ENCODE results near the gene CD164L2.

CD164L2 gene

GRCh38 chr1:27348861-27349783, 34.0 kb downstream of the CD164L2 start:
- Histone ChIP-seq H3K36me3 (ENCODE audit: insufficient read depth, low read length) (no peaks in the 10 kb centered on the region), H3K9me3 (ENCODE audit: low read length) (no peaks in the 10 kb centered on the region), H3K4me1 (ENCODE audit: insufficient read depth, low read length) (no peaks in the 10 kb centered on the region), H2AFZ (ENCODE audit: low read depth, low read length) (no peak overlapping the region), H3K27me3 (ENCODE audit: insufficient read depth, low read length) (no peaks in the 10 kb centered on the region), H3K4me3 (ENCODE audit: low read length) (peak overlapping the region; percentile 31)

GRCh38 chr1:27346991-27347624, 36.0 kb downstream of the CD164L2 start:
- no peaks in the 10 kb centered on the region for H3K27me3 ChIP-seq (ENCODE audit: insufficient read depth, low read length)
- peaks cover 12% of the 10 kb centered on the region for H3K4me1 ChIP-seq (ENCODE audit: insufficient read depth, low read length)
- no peaks in the 10 kb centered on the region for H3K36me3 ChIP-seq (ENCODE audit: insufficient read depth, low read length)
- no peaks in the 10 kb centered on the region for H3K9me3 ChIP-seq (ENCODE audit: low read length)
- no peak overlapping the region for H2AFZ ChIP-seq (ENCODE audit: low read depth, low read length)
- H3K4me3 ChIP-seq (ENCODE audit: low read length): no peak overlapping the region

- Histone ChIP-seq H2AFZ (ENCODE audit: low read depth, low read length) (no peak overlapping the region), H3K9me3 (ENCODE audit: low read length) (no peaks in the 10 kb centered on the region), H3K4me3 (ENCODE audit: low read length) (no peak overlapping the region), H3K4me1 (ENCODE audit: insufficient read depth, low read length) (peaks cover 20% of the 10 kb centered on the region), H3K36me3 (ENCODE audit: insufficient read depth, low read length) (no peaks in the 10 kb centered on the region), H3K27me3 (ENCODE audit: insufficient read depth, low read length) (no peaks in the 10 kb centered on the region)
Observed at GRCh38 chr1:27346357-27346756, 36.8 kb downstream of the CD164L2 start.

GRCh38 chr1:27345272-27345671, 37.9 kb downstream of the CD164L2 start:
- no peaks in the 10 kb centered on the region for H3K36me3 ChIP-seq (ENCODE audit: insufficient read depth, low read length)
- H3K9me3 ChIP-seq (ENCODE audit: low read length): no peaks in the 10 kb centered on the region
- no peaks in the 10 kb centered on the region for H3K27me3 ChIP-seq (ENCODE audit: insufficient read depth, low read length)
- H3K4me3 ChIP-seq (ENCODE audit: low read length): no peak overlapping the region
- peaks cover 20% of the 10 kb centered on the region for H3K4me1 ChIP-seq (ENCODE audit: insufficient read depth, low read length)
- H2AFZ ChIP-seq (ENCODE audit: low read depth, low read length): no peak overlapping the region

- H2AFZ ChIP-seq (ENCODE audit: low read depth, low read length): no peak overlapping the region
- H3K4me3 ChIP-seq (ENCODE audit: low read length): no peak overlapping the region
- no peaks in the 10 kb centered on the region for H3K9me3 ChIP-seq (ENCODE audit: low read length)
- no peaks in the 10 kb centered on the region for H3K27me3 ChIP-seq (ENCODE audit: insufficient read depth, low read length)
- peaks cover 28% of the 10 kb centered on the region for H3K4me1 ChIP-seq (ENCODE audit: insufficient read depth, low read length)
- no peaks in the 10 kb centered on the region for H3K36me3 ChIP-seq (ENCODE audit: insufficient read depth, low read length)
Observed at GRCh38 chr1:27343639-27344025, 39.5 kb downstream of the CD164L2 start.

GRCh38 chr1:27342778-27343638, 40.1 kb downstream of the CD164L2 start:
- Histone ChIP-seq H3K4me1 (ENCODE audit: insufficient read depth, low read length) (peaks cover 31% of the 10 kb centered on the region), H3K4me3 (ENCODE audit: low read length) (no peak overlapping the region), H2AFZ (ENCODE audit: low read depth, low read length) (no peak overlapping the region), H3K36me3 (ENCODE audit: insufficient read depth, low read length) (no peaks in the 10 kb centered on the region), H3K27me3 (ENCODE audit: insufficient read depth, low read length) (no peaks in the 10 kb centered on the region), H3K9me3 (ENCODE audit: low read length) (no peaks in the 10 kb centered on the region)

GRCh38 chr1:27342391-27342777, 40.7 kb downstream of the CD164L2 start:
- Histone ChIP-seq H3K36me3 (ENCODE audit: insufficient read depth, low read length) (no peaks in the 10 kb centered on the region), H3K4me1 (ENCODE audit: insufficient read depth, low read length) (peaks cover 31% of the 10 kb centered on the region), H2AFZ (ENCODE audit: low read depth, low read length) (no peak overlapping the region), H3K9me3 (ENCODE audit: low read length) (no peaks in the 10 kb centered on the region), H3K4me3 (ENCODE audit: low read length) (no peak overlapping the region), H3K27me3 (ENCODE audit: insufficient read depth, low read length) (no peaks in the 10 kb centered on the region)

- no peaks in the 10 kb centered on the region for H3K9me3 ChIP-seq (ENCODE audit: low read length)
- H2AFZ ChIP-seq (ENCODE audit: low read depth, low read length): no peak within 1 kb of the TSS
- H3K4me1 ChIP-seq (ENCODE audit: insufficient read depth, low read length): peaks cover 31% of the 10 kb centered on the region
- no peak within 1 kb of the TSS for H3K4me3 ChIP-seq (ENCODE audit: low read length)
- no peaks in the 10 kb centered on the region for H3K27me3 ChIP-seq (ENCODE audit: insufficient read depth, low read length)
- H3K36me3 ChIP-seq (ENCODE audit: insufficient read depth, low read length): no peaks in the 10 kb centered on the region
Observed at GRCh38 chr1:27341525-27342252, 41.4 kb downstream of the CD164L2 start, which contains the start of gene SYTL1. Gene SYTL1, plus strand, starts transcription at chr1:27342022. Its CDS starts 3,313 bp downstream, at chr1:27345335.

GRCh38 chr1:27339213-27339612, 43.9 kb downstream of the CD164L2 start:
- H3K27me3 ChIP-seq (ENCODE audit: insufficient read depth, low read length): no peaks in the 10 kb centered on the region
- H2AFZ ChIP-seq (ENCODE audit: low read depth, low read length): no peak overlapping the region
- no peak overlapping the region for H3K4me3 ChIP-seq (ENCODE audit: low read length)
- H3K9me3 ChIP-seq (ENCODE audit: low read length): no peaks in the 10 kb centered on the region
- peaks cover 31% of the 10 kb centered on the region for H3K4me1 ChIP-seq (ENCODE audit: insufficient read depth, low read length)
- peaks cover 22% of the 10 kb centered on the region for H3K36me3 ChIP-seq (ENCODE audit: insufficient read depth, low read length)

- H2AFZ ChIP-seq (ENCODE audit: low read depth, low read length): no peak overlapping the region
- no peaks in the 10 kb centered on the region for H3K27me3 ChIP-seq (ENCODE audit: insufficient read depth, low read length)
- peaks cover 27% of the 10 kb centered on the region for H3K36me3 ChIP-seq (ENCODE audit: insufficient read depth, low read length)
- H3K9me3 ChIP-seq (ENCODE audit: low read length): no peaks in the 10 kb centered on the region
- H3K4me3 ChIP-seq (ENCODE audit: low read length): no peak overlapping the region
- H3K4me1 ChIP-seq (ENCODE audit: insufficient read depth, low read length): peaks cover 31% of the 10 kb centered on the region
Observed at GRCh38 chr1:27338751-27339150, 44.4 kb downstream of the CD164L2 start.

GRCh38 chr1:27336756-27337155, 46.4 kb downstream of the CD164L2 start:
- Histone ChIP-seq H3K36me3 (ENCODE audit: insufficient read depth, low read length) (peaks cover 45% of the 10 kb centered on the region), H2AFZ (ENCODE audit: low read depth, low read length) (no peak overlapping the region), H3K4me3 (ENCODE audit: low read length) (no peak overlapping the region), H3K27me3 (ENCODE audit: insufficient read depth, low read length) (no peaks in the 10 kb centered on the region), H3K9me3 (ENCODE audit: low read length) (no peaks in the 10 kb centered on the region), H3K4me1 (ENCODE audit: insufficient read depth, low read length) (peaks cover 15% of the 10 kb centered on the region)
